CD4-positive, alpha-beta T cell treated with Interleukin-10 for 1 hour (primary cell): Measurements from ENCODE around the gene TTLL10.

Source experiments
- DNase-seq: peaks from one replicate; pipeline ENCODE4 v3.0.0-alpha.2; 2020

Gene TTLL10

GRCh38 chr1:1210726-1211540 lies 37.3 kb downstream of the TTLL10 start:
- no peak for DNase-seq

- DNase-seq: no peak
Measured at GRCh38 chr1:1211541-1212441, 38.1 kb downstream of the TTLL10 start.

- peak; percentile 64 for DNase-seq
Measured at GRCh38 chr1:1212780-1213344, 39.2 kb downstream of the TTLL10 start.

- DNase-seq: peak; percentile 58
Measured at GRCh38 chr1:1213345-1214265, 39.9 kb downstream of the TTLL10 start, which contains the start of gene TNFRSF4. TNFRSF4 (minus strand) TSS chr1:1214153; CDS start chr1:1214127, 26 bp downstream.

- peak; percentile 55 for DNase-seq
Measured at GRCh38 chr1:1215080-1215676, 41.5 kb downstream of the TTLL10 start.

GRCh38 chr1:1215881-1216605 lies 42.4 kb downstream of the TTLL10 start:
- DNase-seq: no peak

- DNase-seq: peak; percentile 75
Measured at GRCh38 chr1:1216770-1217620, 43.3 kb downstream of the TTLL10 start.

GRCh38 chr1:1217621-1218523 lies 44.2 kb downstream of the TTLL10 start:
- DNase-seq: peak; percentile 42

- DNase-seq: no peak
Measured at GRCh38 chr1:1218524-1219200, 45.0 kb downstream of the TTLL10 start.

- DNase-seq: peak; percentile 76
Measured at GRCh38 chr1:1219341-1219740, 45.7 kb downstream of the TTLL10 start.

GRCh38 chr1:1220197-1220596 lies 46.5 kb downstream of the TTLL10 start:
- DNase-seq: no peak

- no peak for DNase-seq
Measured at GRCh38 chr1:1221887-1222574, 48.4 kb downstream of the TTLL10 start.

- no peak for DNase-seq
Measured at GRCh38 chr1:1222575-1223225, 49.0 kb downstream of the TTLL10 start.

GRCh38 chr1:1223321-1223720 lies 49.6 kb downstream of the TTLL10 start:
- no peak for DNase-seq

GRCh38 chr1:1223891-1224290 lies 50.2 kb downstream of the TTLL10 start:
- no peak for DNase-seq

- DNase-seq: no peak
Measured at GRCh38 chr1:1225238-1225845, 51.7 kb downstream of the TTLL10 start.

- DNase-seq: no peak
Measured at GRCh38 chr1:1225913-1226312, 52.2 kb downstream of the TTLL10 start.
